ENCODE results near the gene PRG3. TPM values are rescaled to one million over a fixed set of nuclear protein-coding genes. Genes with fewer than 3 reads are reported as not detected.

The PRG3 gene
- total and polyA plus RNA-seq, 2 of the 13 experiments (the other 11 are each of a cell fraction or from before 2014, with no cell fraction given) = not detected

GRCh38 chr11:57332694-57333440 is 48.1 kb downstream of the PRG3 start:
- DNase-seq (ENCODE audit: low spot score) = no peak
- Histone ChIP-seq H3K4me1 (ENCODE audit: insufficient read depth, low read length) (peaks cover 27% of the 10 kb centered on the region), H3K4me2 (ENCODE audit: low read depth, low read length) (no peak overlapping the region), H2AFZ (ENCODE audit: low read length) (no peak overlapping the region), H3K9ac (ENCODE audit: insufficient read depth, low read depth, low read length) (no peak overlapping the region), H3K27me3 (ENCODE audit: control insufficient read depth in 1 of 2, insufficient read depth in 2 of 2, low read length in 2 of 2) (no peaks in the 10 kb centered on the region), H3K36me3 (replicated peaks in 1 of 2; ENCODE audit: control insufficient read depth in 1 of 2, insufficient read depth in 2 of 2, low read length in 2 of 2) (peaks cover 28 to 59% of the 10 kb centered on the region in 2 experiments), H3K4me3 (replicated peaks in 1 of 3; ENCODE audit: insufficient read depth in 1 of 3, low read depth in 2 of 3, low read length in 3 of 3) (no peak overlapping the region), H3K79me2 (ENCODE audit: insufficient read depth, low read length) (peaks cover 32% of the 10 kb centered on the region), H3K27ac (ENCODE audit: extremely low read length, insufficient read depth, low read length) (no peak overlapping the region), H4K20me1 (ENCODE audit: insufficient read depth, low read length) (no peaks in the 10 kb centered on the region), H3K9me3 (ENCODE audit: low read length) (no peaks in the 10 kb centered on the region)
- no peak for TF ChIP-seq RORA (CRISPR knock-in tag; IDR thresholded peaks at IDR 0.05)
- no peak for TF ChIP-seq CCDC6 (CRISPR knock-in tag; IDR thresholded peaks at IDR 0.05)
- no peak for TF ChIP-seq ZFP62 (CRISPR knock-in tag; IDR thresholded peaks at IDR 0.05)
- TF ChIP-seq SPEN (CRISPR knock-in tag; IDR thresholded peaks at IDR 0.05; ENCODE audit: low read depth) = no peak
- TF ChIP-seq ZBTB7B (CRISPR knock-in tag; IDR thresholded peaks at IDR 0.05) = no peak
- no peak for TF ChIP-seq ZNF331 (CRISPR knock-in tag; IDR thresholded peaks at IDR 0.05)
- TF ChIP-seq RNF219 (CRISPR knock-in tag; IDR thresholded peaks at IDR 0.05) = no peak
- TF ChIP-seq RFXANK (CRISPR knock-in tag; IDR thresholded peaks at IDR 0.05) = no peak
- no peak for TF ChIP-seq NONO (IDR thresholded peaks at IDR 0.05)
- no peak for TF ChIP-seq NONO (CRISPR knock-in tag; conservative IDR thresholded peaks at IDR 0.05)
- no peak for TF ChIP-seq PHF20 (CRISPR knock-in tag; IDR thresholded peaks at IDR 0.05)
- TF ChIP-seq MTERF4 (CRISPR knock-in tag; IDR thresholded peaks at IDR 0.05) = no peak
- TF ChIP-seq ZFP36L1 (CRISPR knock-in tag; IDR thresholded peaks at IDR 0.05) = no peak
- TF ChIP-seq SNAI1 (CRISPR knock-in tag; IDR thresholded peaks at IDR 0.05; ENCODE audit: borderline replicate concordance) = no peak
- TF ChIP-seq CBFB (CRISPR knock-in tag; IDR thresholded peaks at IDR 0.05) = no peak
- TF ChIP-seq, protein P1, sequence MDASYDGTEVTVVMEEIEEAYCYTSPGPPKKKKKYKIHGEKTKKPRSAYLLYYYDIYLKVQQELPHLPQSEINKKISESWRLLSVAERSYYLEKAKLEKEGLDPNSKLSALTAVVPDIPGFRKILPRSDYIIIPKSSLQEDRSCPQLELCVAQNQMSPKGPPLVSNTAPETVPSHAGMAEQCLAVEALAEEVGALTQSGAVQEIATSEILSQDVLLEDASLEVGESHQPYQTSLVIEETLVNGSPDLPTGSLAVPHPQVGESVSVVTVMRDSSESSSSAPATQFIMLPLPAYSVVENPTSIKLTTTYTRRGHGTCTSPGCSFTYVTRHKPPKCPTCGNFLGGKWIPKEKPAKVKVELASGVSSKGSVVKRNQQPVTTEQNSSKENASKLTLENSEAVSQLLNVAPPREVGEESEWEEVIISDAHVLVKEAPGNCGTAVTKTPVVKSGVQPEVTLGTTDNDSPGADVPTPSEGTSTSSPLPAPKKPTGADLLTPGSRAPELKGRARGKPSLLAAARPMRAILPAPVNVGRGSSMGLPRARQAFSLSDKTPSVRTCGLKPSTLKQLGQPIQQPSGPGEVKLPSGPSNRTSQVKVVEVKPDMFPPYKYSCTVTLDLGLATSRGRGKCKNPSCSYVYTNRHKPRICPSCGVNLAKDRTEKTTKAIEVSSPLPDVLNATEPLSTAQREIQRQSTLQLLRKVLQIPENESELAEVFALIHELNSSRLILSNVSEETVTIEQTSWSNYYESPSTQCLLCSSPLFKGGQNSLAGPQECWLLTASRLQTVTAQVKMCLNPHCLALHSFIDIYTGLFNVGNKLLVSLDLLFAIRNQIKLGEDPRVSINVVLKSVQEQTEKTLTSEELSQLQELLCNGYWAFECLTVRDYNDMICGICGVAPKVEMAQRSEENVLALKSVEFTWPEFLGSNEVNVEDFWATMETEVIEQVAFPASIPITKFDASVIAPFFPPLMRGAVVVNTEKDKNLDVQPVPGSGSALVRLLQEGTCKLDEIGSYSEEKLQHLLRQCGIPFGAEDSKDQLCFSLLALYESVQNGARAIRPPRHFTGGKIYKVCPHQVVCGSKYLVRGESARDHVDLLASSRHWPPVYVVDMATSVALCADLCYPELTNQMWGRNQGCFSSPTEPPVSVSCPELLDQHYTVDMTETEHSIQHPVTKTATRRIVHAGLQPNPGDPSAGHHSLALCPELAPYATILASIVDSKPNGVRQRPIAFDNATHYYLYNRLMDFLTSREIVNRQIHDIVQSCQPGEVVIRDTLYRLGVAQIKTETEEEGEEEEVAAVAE (CRISPR knock-in tag; IDR thresholded peaks at IDR 0.05; ENCODE audit: borderline replicate concordance) = no peak
- FAIRE-seq = no peak
- in situ Hi-C loops (cut with HindIII; ENCODE audit: extremely low pct_ligation_motif_present, low pct_unique_long_range_greater_than_20kb) (no loop called here), intact Hi-C loops (cut with micrococcal nuclease; ENCODE audit: unreplicated experiment) (no loop called here)
- ATAC-seq = no peak
- ChIA-PET POLR2A (no interaction called here), CTCF (ENCODE audit: low intra/inter-chr PET ratio, low total read pairs) (no interaction called here)
- WGBS (ENCODE audit: low lambda C conversion rate) = 98% methylated on average over 5 of the region's 11 CpGs
- BruUV-seq (replicated peaks) = no TSS peak

All from HepG2 (cell line).